Gastrocnemius medialis (tissue), 4 donors: ENCODE measurements around the gene PFKFB4.

ENCODE experiments used
- CTCF ChIP-seq, 5 experiments: fragments of 450-650 bp in 3 of 5; fragments of 200-600 bp in 2 of 5; sonication (generic) in 2 of 5; IDR thresholded peaks in 4 of 5; conservative IDR thresholded peaks in 1 of 5; 1 replicate in 4 of 5; 2 replicates in 1 of 5; pipeline ENCODE4 v1.5.1; 2016 to 2019; ENCODE audit warnings: antibody characterized with exemption in 5 of 5, mild to moderate bottlenecking in 3 of 5, moderate library complexity in 3 of 5
- POLR2A ChIP-seq, 2 donors: fragments of 450-650 bp; IDR thresholded peaks; one replicate each; pipeline ENCODE4 v1.6.1; 2017; ENCODE audit warnings: antibody characterized with exemption in 2 of 2, mild to moderate bottlenecking in 2 of 2, moderate library complexity in 2 of 2

DNA sequence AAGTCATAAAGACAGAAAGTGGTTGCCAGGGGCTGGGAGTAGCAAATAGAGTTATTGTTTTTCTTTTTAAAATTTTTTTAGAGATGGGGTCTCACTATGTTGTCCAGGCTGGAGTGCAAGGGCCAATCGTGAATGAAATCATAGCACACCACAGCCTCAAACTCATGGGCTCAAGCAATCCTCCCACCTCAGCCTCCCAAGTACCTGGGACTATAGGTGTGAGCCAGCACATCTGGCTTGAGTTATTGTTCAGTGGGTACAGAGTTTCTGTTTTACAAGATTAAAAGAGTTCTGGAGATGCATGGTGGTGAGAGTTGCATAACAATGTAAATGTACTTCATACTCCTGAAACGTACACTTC, 23.6 kb downstream of the PFKFB4 start:
- TF ChIP-seq CTCF (IDR thresholded peaks at IDR 0.05 in 4 of 5, conservative IDR thresholded peaks at IDR 0.05 in 1 of 5) (no peak), POLR2A (IDR thresholded peaks at IDR 0.05) (no peak)
